Neural progenitor cell (in vitro differentiated cells): Measurements from ENCODE around the gene LMF1. TPM values are rescaled to one million over a fixed set of nuclear protein-coding genes. Genes with fewer than 3 reads are reported as not detected.
"Not testable (repeated sequence)": the region's sequence is repeated elsewhere in the genome, so short reads cannot be mapped to it uniquely, and the experiment has no call there.

Experiments used
- DNase-seq: peaks from one replicate; pipeline ENCODE4 v3.0.0-alpha.2; 2016; ENCODE audit warnings: low spot score
- H2AFZ ChIP-seq: fragments of 200-600 bp; sonication (generic); replicated peaks from 2 replicates; pipeline ENCODE4 v1.6.1; 2016; ENCODE audit warnings: antibody characterized with exemption
- H3F3A ChIP-seq: fragments of 200-600 bp; sonication (generic); 2 replicates; pipeline ENCODE4 v1.6.1; 2016; ENCODE audit warnings: antibody characterized with exemption, low read depth
- H3K27ac ChIP-seq: fragments of 200-600 bp; sonication (generic); 2 replicates; pipeline ENCODE4 v1.5.1; 2016; ENCODE audit warnings: mild to moderate bottlenecking
- H3K27me3 ChIP-seq: fragments of 200-600 bp; sonication (generic); 2 replicates; pipeline ENCODE4 v1.6.1; 2016; ENCODE audit warnings: mild to moderate bottlenecking, moderate library complexity
- H3K36me3 ChIP-seq: fragments of 200-600 bp; sonication (generic); 2 replicates; pipeline ENCODE4 v1.5.1; 2016
- H3K4me1 ChIP-seq: fragments of 200-600 bp; sonication (generic); 2 replicates; pipeline ENCODE4 v1.6.1; 2016; ENCODE audit warnings: mixed run types
- H3K4me2 ChIP-seq: fragments of 200-600 bp; sonication (generic); 2 replicates; pipeline ENCODE4 v1.6.1; 2016
- H3K4me3 ChIP-seq: fragments of 200-600 bp; sonication (generic); 2 replicates; pipeline ENCODE4 v1.5.1; 2016
- H3K79me2 ChIP-seq: fragments of 200-600 bp; sonication (generic); 2 replicates; pipeline ENCODE4 v1.6.1; 2016; ENCODE audit warnings: low read depth
- H3K9ac ChIP-seq: fragments of 200-600 bp; sonication (generic); 2 replicates; pipeline ENCODE4 v1.6.1; 2016
- H3K9me3 ChIP-seq: fragments of 200-600 bp; sonication (generic); 2 replicates; pipeline ENCODE4 v1.5.1; 2016; ENCODE audit warnings: low read depth
- H4K20me1 ChIP-seq: fragments of 200-600 bp; sonication (generic); 2 replicates; pipeline ENCODE4 v1.6.1; 2016; ENCODE audit warnings: low read depth
- H3K27ac Mint-ChIP-seq: 3 replicates; pipeline ENCODE4 v1.8.0; 2021; ENCODE audit warnings: mixed read lengths
- H3K27me3 Mint-ChIP-seq: 2 replicates; pipeline ENCODE4 v1.8.0; 2022; ENCODE audit warnings: low read depth, mild to moderate bottlenecking, inconsistent platforms, moderate library complexity, mixed read lengths; ENCODE audit not compliant: insufficient read depth
- H3K36me3 Mint-ChIP-seq: 3 replicates; pipeline ENCODE4 v1.8.0; 2021; ENCODE audit warnings: mixed read lengths
- H3K4me1 Mint-ChIP-seq: 3 replicates; pipeline ENCODE4 v1.8.0; 2021; ENCODE audit warnings: mixed read lengths
- H3K4me3 Mint-ChIP-seq: 3 replicates; pipeline ENCODE4 v1.8.0; 2021; ENCODE audit warnings: mild to moderate bottlenecking, moderate library complexity, mixed read lengths
- H3K9me3 Mint-ChIP-seq: 3 replicates; pipeline ENCODE4 v1.8.0; 2020; ENCODE audit warnings: mixed read lengths
- EZH2 ChIP-seq: fragments of 200-600 bp; sonication (generic); IDR thresholded peaks from 2 replicates; pipeline ENCODE4 v1.6.1; 2017; ENCODE audit warnings: antibody characterized with exemption, mild to moderate bottlenecking, moderate library complexity
- EZH2phosphoT487 ChIP-seq: fragments of 200-600 bp; sonication (generic); IDR thresholded peaks from 2 replicates; pipeline ENCODE4 v1.6.1; 2017; ENCODE audit warnings: antibody characterized with exemption
- total RNA-seq: library from RNA; depleted of rRNA; stranded (reverse); fragments of >200 nt; gene quantifications from 2 replicates; pipeline ENCODE4 v1.2.3, GENCODE V29; 2015; ENCODE audit warnings: low replicate concordance
- TF ChIP-seq, protein P1 (sequence below): fragments of 200-600 bp; sonication (generic); IDR thresholded peaks from 2 replicates; pipeline ENCODE4 v1.5.1; 2017; ENCODE audit warnings: antibody characterized with exemption, mild to moderate bottlenecking

The LMF1 gene
- total RNA-seq, 1 donor from 2014 or later = 3.4 TPM

DNA sequence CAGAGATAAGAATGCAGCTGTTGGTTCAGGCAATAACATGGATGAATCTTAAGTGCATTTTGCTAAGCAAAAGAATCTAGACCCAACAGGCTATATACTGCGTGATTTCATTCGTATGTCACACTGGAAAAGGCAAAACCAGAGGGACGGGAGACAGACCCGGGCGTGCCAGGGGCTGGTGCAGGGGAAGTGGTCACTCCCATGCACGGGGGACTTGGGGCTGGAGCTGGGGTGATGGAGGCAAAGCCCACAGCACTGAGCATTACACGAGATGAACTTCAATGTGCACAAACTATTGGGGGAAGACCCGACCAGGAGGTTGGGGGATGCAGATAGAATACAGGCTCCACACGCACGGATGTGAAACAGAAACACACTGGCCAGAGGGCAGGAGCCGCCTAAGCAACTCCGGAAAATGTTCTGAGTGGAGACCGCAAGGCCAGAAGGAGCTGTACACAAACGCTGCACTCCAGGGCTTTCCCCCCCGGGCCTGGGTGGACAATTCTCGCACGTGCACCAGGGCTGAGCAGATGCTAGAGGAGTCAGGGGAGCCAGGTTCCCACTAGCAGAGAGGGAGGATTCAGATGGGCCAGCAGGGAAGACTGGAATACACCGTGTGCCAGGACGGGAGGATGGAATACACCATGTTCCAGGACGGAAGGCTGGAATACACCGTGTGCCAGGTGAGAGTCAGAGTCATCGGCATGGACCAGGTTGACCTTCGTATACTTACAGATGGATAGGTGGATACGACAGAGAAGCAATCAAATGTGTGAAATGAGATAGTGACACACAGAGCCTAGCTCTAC, 11.3 kb downstream of the LMF1 start:
- TF ChIP-seq, protein P1, sequence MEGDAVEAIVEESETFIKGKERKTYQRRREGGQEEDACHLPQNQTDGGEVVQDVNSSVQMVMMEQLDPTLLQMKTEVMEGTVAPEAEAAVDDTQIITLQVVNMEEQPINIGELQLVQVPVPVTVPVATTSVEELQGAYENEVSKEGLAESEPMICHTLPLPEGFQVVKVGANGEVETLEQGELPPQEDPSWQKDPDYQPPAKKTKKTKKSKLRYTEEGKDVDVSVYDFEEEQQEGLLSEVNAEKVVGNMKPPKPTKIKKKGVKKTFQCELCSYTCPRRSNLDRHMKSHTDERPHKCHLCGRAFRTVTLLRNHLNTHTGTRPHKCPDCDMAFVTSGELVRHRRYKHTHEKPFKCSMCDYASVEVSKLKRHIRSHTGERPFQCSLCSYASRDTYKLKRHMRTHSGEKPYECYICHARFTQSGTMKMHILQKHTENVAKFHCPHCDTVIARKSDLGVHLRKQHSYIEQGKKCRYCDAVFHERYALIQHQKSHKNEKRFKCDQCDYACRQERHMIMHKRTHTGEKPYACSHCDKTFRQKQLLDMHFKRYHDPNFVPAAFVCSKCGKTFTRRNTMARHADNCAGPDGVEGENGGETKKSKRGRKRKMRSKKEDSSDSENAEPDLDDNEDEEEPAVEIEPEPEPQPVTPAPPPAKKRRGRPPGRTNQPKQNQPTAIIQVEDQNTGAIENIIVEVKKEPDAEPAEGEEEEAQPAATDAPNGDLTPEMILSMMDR = no peak
- TF ChIP-seq EZH2 = no peak
- TF ChIP-seq EZH2phosphoT487 = no peak
- Mint-ChIP-seq H3K4me1 (peaks cover 16% of the 10 kb centered on the region), H3K9me3 (peaks cover 17% of the 10 kb centered on the region), H3K27ac (peak overlapping the region; percentile 42), H3K27me3 (peaks cover 2% of the 10 kb centered on the region), H3K4me3 (peak overlapping the region; percentile 3), H3K36me3 (peaks cover 16% of the 10 kb centered on the region)
- no peak overlapping the region for H3K4me3 ChIP-seq
- no peaks in the 10 kb centered on the region for H3K9me3 ChIP-seq
- no peaks in the 10 kb centered on the region for H3K27me3 ChIP-seq
- no peak overlapping the region for H2AFZ ChIP-seq
- H3K79me2 ChIP-seq = no peaks in the 10 kb centered on the region
- H3K4me1 ChIP-seq = no peaks in the 10 kb centered on the region
- DNase-seq = no peak
- H3K27ac ChIP-seq = no peak overlapping the region
- H3K9ac ChIP-seq = no peak overlapping the region
- no peaks in the 10 kb centered on the region for H3F3A ChIP-seq
- no peaks in the 10 kb centered on the region for H4K20me1 ChIP-seq
- H3K36me3 ChIP-seq = no peaks in the 10 kb centered on the region
- no peak overlapping the region for H3K4me2 ChIP-seq

DNA sequence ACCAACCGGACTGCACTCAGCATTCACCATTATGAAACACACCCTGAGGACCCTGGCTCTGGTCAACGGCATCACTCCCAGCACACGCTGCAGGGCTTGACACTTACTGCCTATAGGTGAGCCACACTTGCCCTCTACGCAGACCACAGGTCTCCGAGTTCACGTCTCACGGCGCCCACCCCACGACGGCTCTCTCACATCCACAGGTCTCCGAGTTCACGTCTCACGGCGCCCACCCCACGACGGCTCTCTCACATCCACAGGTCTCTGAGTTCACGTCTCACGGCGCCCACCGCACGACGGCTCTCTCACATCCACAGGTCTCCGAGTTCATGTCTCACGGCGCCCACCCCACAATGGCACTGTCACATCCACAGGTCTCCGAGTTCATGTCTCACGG, 15.0 kb downstream of the LMF1 start:
- H3K9me3 ChIP-seq, H3K27ac ChIP-seq, H3K9ac ChIP-seq, H3K27ac Mint-ChIP-seq, H3K27me3 ChIP-seq, H3K4me3 Mint-ChIP-seq, H3K36me3 ChIP-seq, H3K4me2 ChIP-seq, H3K4me1 ChIP-seq, H2AFZ ChIP-seq, H4K20me1 ChIP-seq, H3K4me3 ChIP-seq, H3K27me3 Mint-ChIP-seq, DNase-seq, H3K79me2 ChIP-seq, H3F3A ChIP-seq: not testable (repeated sequence)
- H3K36me3 Mint-ChIP-seq = peaks cover 15% of the 10 kb centered on the region
- peaks cover 15% of the 10 kb centered on the region for H3K9me3 Mint-ChIP-seq
- peaks cover 14% of the 10 kb centered on the region for H3K4me1 Mint-ChIP-seq

DNA sequence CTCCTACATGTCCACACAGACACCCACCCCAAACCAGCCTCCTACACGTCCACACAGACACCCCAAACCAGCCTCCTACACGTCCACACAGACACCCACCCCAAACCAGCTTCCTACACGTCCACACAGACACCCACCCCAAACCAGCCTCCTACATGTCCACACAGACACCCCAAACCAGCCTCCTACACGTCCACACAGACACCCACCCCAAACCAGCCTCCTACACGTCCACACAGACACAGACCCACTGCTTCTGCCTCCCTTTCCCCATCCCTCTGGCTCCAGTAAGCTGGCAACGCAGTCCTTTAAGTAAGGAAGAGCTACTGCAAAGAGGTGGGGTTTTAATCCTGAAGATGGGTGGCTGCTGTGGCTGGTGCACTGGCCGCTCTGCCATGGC, 17.0 kb downstream of the LMF1 start:
- peaks cover 11% of the 10 kb centered on the region for H3K9me3 Mint-ChIP-seq
- not testable (repeated sequence) for H3K4me1 ChIP-seq, H3K9ac ChIP-seq, H3K27me3 ChIP-seq, H3F3A ChIP-seq, H3K36me3 ChIP-seq, H3K27me3 Mint-ChIP-seq, H3K9me3 ChIP-seq, H3K27ac Mint-ChIP-seq, H3K4me3 ChIP-seq, H2AFZ ChIP-seq, H4K20me1 ChIP-seq, H3K4me3 Mint-ChIP-seq, DNase-seq, H3K4me1 Mint-ChIP-seq, H3K4me2 ChIP-seq, H3K27ac ChIP-seq, H3K79me2 ChIP-seq
- H3K36me3 Mint-ChIP-seq = peaks cover 15% of the 10 kb centered on the region

DNA sequence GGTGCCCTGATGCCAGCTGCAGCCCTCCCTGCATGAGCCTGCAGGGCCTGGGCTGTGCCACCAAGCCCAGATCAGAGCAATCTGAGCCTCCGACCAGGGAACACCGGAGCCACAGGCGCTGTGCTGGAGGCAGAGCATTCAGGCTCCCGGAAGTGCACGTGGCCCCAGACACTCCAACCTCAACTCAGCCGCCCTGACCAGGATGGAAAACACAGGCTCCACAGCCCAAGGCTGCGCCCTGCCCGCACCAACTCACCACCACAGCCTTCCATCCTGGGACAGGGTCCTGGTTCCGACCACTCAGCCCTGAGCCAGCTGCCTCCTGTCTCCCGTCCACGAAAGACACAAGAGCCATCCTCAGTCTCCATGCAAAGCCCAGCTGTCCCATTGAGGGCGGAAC, 18.5 kb downstream of the LMF1 start:
- DNase-seq = no peak
- Histone ChIP-seq H3K4me2 (no peak overlapping the region), H3F3A (no peaks in the 10 kb centered on the region), H3K4me1 (no peaks in the 10 kb centered on the region), H3K27ac (no peak overlapping the region), H4K20me1 (no peaks in the 10 kb centered on the region), H3K9me3 (no peaks in the 10 kb centered on the region), H3K79me2 (no peaks in the 10 kb centered on the region), H3K9ac (no peak overlapping the region), H3K27me3 (no peaks in the 10 kb centered on the region), H2AFZ (no peak overlapping the region), H3K36me3 (no peaks in the 10 kb centered on the region), H3K4me3 (no peak overlapping the region)
- Mint-ChIP-seq H3K4me1 (peaks cover 5% of the 10 kb centered on the region), H3K36me3 (peaks cover 12% of the 10 kb centered on the region), H3K27me3 (no peaks in the 10 kb centered on the region), H3K4me3 (no peak overlapping the region), H3K27ac (peak overlapping the region; percentile 47), H3K9me3 (peaks cover 4% of the 10 kb centered on the region)
- TF ChIP-seq EZH2phosphoT487 (no peak), EZH2 (no peak)
- TF ChIP-seq, protein P1 = no peak
